Right ventricle myocardium inferior (tissue), 1 donor: ENCODE results near the gene ZFYVE28. TPM values are rescaled to one million over a fixed set of nuclear protein-coding genes. Genes with fewer than 3 reads are reported as not detected.

Source experiments
- ATAC-seq: fragments of 200-7000 bp; cut with Tn5 transposase; one replicate; pipeline ENCODE4 v1.9.1; 2020; ENCODE audit warnings: mild to moderate bottlenecking, moderate library complexity
- DNase-seq: peaks from one replicate; pipeline ENCODE4 v3.0.0; 2021; ENCODE audit errors: missing footprints
- intact Hi-C: fragments of 100-400 bp; cut with DNase I; formaldehyde crosslinking; loops from one replicate; pipeline ENCODE4 v1.11.0; 2022
- total RNA-seq: library from RNA; stranded (reverse); fragmentation: NEBNext Ultra II Directional; extraction: Animal tissue kit (Norgen Biotek cat#: 25700); gene quantifications from one replicate; pipeline ENCODE4 v1.2.1, GENCODE V29; 2021
- donor health status: DM: no; HTN: yes; CAD: no; lungs with severe emphysema.

ZFYVE28 gene
- total RNA-seq, 1 donor from 2014 or later = 6.5 TPM

GRCh38 chr4:2266821-2267220, 151.6 kb downstream of the ZFYVE28 start:
- intact Hi-C loops = loop anchor here (5.0 to 10.0 kb wide), 2 partner anchors 85 to 198 kb away; partner anchors contain the start of gene RNF4
- no peak for ATAC-seq
- no peak for DNase-seq

GRCh38 chr4:2266181-2266580, 152.3 kb downstream of the ZFYVE28 start:
- intact Hi-C loops = loop anchor here (5.0 to 10.0 kb wide), 2 partner anchors 86 to 199 kb away; partner anchors contain the start of gene RNF4
- peak; percentile 41 for ATAC-seq

GRCh38 chr4:2265113-2266110, 153.0 kb downstream of the ZFYVE28 start:
- peak; percentile 73 for DNase-seq
- intact Hi-C loops = loop anchor here (5.0 to 10.0 kb wide), 2 partner anchors 87 to 199 kb away; partner anchors contain the start of gene RNF4
- no peak for ATAC-seq

More at GRCh38 chr4:2266181-2266580, 152.3 kb downstream of the ZFYVE28 start:
- peak; percentile 83 for DNase-seq

- ATAC-seq (no peak), DNase-seq (peak; percentile 61)
- intact Hi-C loops = loop anchor here (5.0 to 10.0 kb wide), 3 partner anchors 88 to 493 kb away; partner anchors contain the start of genes RNF4 and TNIP2
These were observed 153.9 kb downstream of the ZFYVE28 start for GRCh38 chr4:2264481-2265041.

- intact Hi-C loops = loop anchor here (5.0 to 10.0 kb wide), 2 partner anchors 201 to 493 kb away; partner anchors contain the start of genes RNF4 and TNIP2
- DNase-seq = peak; percentile 48
- ATAC-seq = no peak
These were observed 154.5 kb downstream of the ZFYVE28 start for GRCh38 chr4:2263926-2264321.

GRCh38 chr4:2262944-2263250, 155.5 kb downstream of the ZFYVE28 start:
- ATAC-seq (no peak), DNase-seq (no peak)
- intact Hi-C loops = loop anchor here (1.0 to 10.0 kb wide), 3 partner anchors 155 to 494 kb away; partner anchors contain the start of genes CFAP99, RNF4, TNIP2 and ZFYVE28

GRCh38 chr4:2262145-2262943, 156.1 kb downstream of the ZFYVE28 start:
- ATAC-seq = peak; percentile 96
- intact Hi-C loops = loop anchor here (1.0 to 10.0 kb wide), 3 partner anchors 156 to 495 kb away; partner anchors contain the start of genes CFAP99, RNF4, TNIP2 and ZFYVE28

GRCh38 chr4:2261853-2262144, 156.6 kb downstream of the ZFYVE28 start, which contains the start of gene MXD4:
Gene MXD4 (minus strand): TSS chr4:2262109. CDS start chr4:2261980, 129 bp downstream.
- DNase-seq (no peak), ATAC-seq (no peak)
- intact Hi-C loops = loop anchor here (1.0 to 10.0 kb wide), 3 partner anchors 157 to 496 kb away; partner anchors contain the start of genes CFAP99, RNF4, TNIP2 and ZFYVE28

More at GRCh38 chr4:2262145-2262943, 156.1 kb downstream of the ZFYVE28 start:
- peak; percentile 100 for DNase-seq

- ATAC-seq (no peak), DNase-seq (peak; percentile 88)
- intact Hi-C loops = loop anchor here (5.0 to 10.0 kb wide), 2 partner anchors 204 to 496 kb away; partner anchors contain the start of genes RNF4 and TNIP2
These were observed 157.2 kb downstream of the ZFYVE28 start for GRCh38 chr4:2261110-2261852.

GRCh38 chr4:2260344-2261109, 157.9 kb downstream of the ZFYVE28 start:
- DNase-seq (peak; percentile 67), ATAC-seq (no peak)
- intact Hi-C loops = loop anchor here (5.0 to 10.0 kb wide), 2 partner anchors 204 to 497 kb away; partner anchors contain the start of genes RNF4 and TNIP2

GRCh38 chr4:2259541-2260343, 158.7 kb downstream of the ZFYVE28 start:
- ATAC-seq (no peak), DNase-seq (peak; percentile 53)
- intact Hi-C loops = loop anchor here (5.0 to 10.0 kb wide), 2 partner anchors 205 to 498 kb away; partner anchors contain the start of genes RNF4 and TNIP2

GRCh38 chr4:2259036-2259540, 159.4 kb downstream of the ZFYVE28 start:
- intact Hi-C loops = no loop called here
- DNase-seq = peak; percentile 64

GRCh38 chr4:2258091-2259035, 160.1 kb downstream of the ZFYVE28 start:
- no peak for ATAC-seq
- DNase-seq = peak; percentile 50
- intact Hi-C loops = no loop called here

More at GRCh38 chr4:2259036-2259540, 159.4 kb downstream of the ZFYVE28 start:
- ATAC-seq = no peak

- intact Hi-C loops = loop anchor here (2.0 kb wide), 1 partner anchor 15 kb away; the partner anchor contains the start of genes HAUS3 and POLN
- DNase-seq = peak; percentile 58
- ATAC-seq = no peak
These were observed 160.9 kb downstream of the ZFYVE28 start for GRCh38 chr4:2257361-2258081.
